ENCODE results near the gene MPRIP. TPM values are rescaled to one million over a fixed set of nuclear protein-coding genes. Genes with fewer than 3 reads are reported as not detected.

Gene MPRIP
- total RNA-seq, 1 experiment from 2014 or later = 140 TPM

DNA sequence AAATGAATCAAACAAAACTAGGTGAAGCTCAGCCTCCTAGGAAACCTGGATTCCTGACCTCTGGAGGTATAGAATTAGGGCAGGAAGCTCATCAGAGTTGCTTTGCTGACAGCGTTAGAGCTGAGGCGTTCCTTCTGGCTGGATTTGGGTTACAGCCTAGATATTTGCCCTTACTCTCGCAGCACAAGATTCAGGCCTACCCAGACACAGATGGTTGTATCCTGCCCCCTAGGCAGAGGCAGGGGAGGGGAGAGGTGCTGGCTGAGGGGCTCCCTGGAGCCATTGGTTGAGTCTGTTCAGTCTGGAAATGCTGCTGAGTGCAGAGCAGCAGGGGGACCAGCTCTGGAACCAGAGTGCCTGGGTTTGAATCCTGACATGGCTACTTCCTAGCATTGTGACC lies 78.4 kb downstream of the MPRIP start:
- H3K4me3 Mint-ChIP-seq = no peak overlapping the region
- CTCF ChIA-PET = interaction anchor here (0.6 to 4.5 kb wide), 6 partner anchors 12 to 205 kb away, joined by 3 to 34 read pairs (median 4); no protein-coding TSS in a partner anchor

DNA sequence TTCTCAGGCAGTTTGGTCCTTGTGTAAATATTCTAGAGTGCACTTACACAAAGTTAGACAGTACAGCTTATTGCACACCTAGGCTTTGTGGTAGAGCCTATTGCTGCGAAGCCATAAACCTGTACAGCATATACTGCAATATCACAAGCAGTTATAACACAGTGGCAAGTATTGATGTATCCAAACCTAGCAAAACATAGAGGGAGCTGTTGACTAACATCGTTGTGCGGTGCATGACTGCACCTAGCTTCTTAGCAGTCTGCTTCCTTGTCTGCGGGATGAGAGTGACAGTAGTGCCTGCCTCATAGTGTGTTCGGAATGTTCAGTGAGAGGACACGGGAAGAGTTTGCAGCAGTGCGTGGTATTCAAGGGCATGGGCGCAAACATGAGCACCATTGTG lies 78.9 kb downstream of the MPRIP start:
- Mint-ChIP-seq H3K27ac (no peak overlapping the region), H3K27me3 (ENCODE audit: low read depth) (no peaks in the 10 kb centered on the region), H3K4me1 (peaks cover 9% of the 10 kb centered on the region; the same call in 1 of the 2 replicates), H3K9me3 (no peaks in the 10 kb centered on the region), H3K36me3 (no peaks in the 10 kb centered on the region), H3K4me3 (no peak overlapping the region)
- ChIA-PET POLR2A (no interaction called here), CTCF (interaction anchor here (0.5 to 4.5 kb wide), 5 partner anchors 13 to 712 kb away, joined by 3 to 34 read pairs (median 5); no protein-coding TSS in a partner anchor)
- DNase-seq (ENCODE audit: low spot score) (no peak), ATAC-seq (no peak)
- TF ChIP-seq, protein P1, sequence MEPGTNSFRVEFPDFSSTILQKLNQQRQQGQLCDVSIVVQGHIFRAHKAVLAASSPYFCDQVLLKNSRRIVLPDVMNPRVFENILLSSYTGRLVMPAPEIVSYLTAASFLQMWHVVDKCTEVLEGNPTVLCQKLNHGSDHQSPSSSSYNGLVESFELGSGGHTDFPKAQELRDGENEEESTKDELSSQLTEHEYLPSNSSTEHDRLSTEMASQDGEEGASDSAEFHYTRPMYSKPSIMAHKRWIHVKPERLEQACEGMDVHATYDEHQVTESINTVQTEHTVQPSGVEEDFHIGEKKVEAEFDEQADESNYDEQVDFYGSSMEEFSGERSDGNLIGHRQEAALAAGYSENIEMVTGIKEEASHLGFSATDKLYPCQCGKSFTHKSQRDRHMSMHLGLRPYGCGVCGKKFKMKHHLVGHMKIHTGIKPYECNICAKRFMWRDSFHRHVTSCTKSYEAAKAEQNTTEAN (CRISPR knock-in tag; IDR thresholded peaks at IDR 0.05) = no peak
- no peak for TF ChIP-seq ZNF219 (CRISPR knock-in tag; IDR thresholded peaks at IDR 0.05; ENCODE audit: borderline replicate concordance)
- TF ChIP-seq, protein P2, sequence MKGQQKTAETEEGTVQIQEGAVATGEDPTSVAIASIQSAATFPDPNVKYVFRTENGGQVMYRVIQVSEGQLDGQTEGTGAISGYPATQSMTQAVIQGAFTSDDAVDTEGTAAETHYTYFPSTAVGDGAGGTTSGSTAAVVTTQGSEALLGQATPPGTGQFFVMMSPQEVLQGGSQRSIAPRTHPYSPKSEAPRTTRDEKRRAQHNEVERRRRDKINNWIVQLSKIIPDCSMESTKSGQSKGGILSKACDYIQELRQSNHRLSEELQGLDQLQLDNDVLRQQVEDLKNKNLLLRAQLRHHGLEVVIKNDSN (CRISPR knock-in tag; IDR thresholded peaks at IDR 0.05) = no peak
- TF ChIP-seq, protein P3, sequence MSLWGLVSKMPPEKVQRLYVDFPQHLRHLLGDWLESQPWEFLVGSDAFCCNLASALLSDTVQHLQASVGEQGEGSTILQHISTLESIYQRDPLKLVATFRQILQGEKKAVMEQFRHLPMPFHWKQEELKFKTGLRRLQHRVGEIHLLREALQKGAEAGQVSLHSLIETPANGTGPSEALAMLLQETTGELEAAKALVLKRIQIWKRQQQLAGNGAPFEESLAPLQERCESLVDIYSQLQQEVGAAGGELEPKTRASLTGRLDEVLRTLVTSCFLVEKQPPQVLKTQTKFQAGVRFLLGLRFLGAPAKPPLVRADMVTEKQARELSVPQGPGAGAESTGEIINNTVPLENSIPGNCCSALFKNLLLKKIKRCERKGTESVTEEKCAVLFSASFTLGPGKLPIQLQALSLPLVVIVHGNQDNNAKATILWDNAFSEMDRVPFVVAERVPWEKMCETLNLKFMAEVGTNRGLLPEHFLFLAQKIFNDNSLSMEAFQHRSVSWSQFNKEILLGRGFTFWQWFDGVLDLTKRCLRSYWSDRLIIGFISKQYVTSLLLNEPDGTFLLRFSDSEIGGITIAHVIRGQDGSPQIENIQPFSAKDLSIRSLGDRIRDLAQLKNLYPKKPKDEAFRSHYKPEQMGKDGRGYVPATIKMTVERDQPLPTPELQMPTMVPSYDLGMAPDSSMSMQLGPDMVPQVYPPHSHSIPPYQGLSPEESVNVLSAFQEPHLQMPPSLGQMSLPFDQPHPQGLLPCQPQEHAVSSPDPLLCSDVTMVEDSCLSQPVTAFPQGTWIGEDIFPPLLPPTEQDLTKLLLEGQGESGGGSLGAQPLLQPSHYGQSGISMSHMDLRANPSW (CRISPR knock-in tag; conservative IDR thresholded peaks at IDR 0.05; ENCODE audit: low read depth) = no peak
- TF ChIP-seq, protein P4, sequence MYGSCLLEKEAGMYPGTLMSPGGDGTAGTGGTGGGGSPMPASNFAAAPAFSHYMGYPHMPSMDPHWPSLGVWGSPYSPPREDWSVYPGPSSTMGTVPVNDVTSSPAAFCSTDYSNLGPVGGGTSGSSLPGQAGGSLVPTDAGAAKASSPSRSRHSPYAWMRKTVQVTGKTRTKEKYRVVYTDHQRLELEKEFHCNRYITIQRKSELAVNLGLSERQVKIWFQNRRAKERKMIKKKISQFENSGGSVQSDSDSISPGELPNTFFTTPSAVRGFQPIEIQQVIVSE (CRISPR knock-in tag; IDR thresholded peaks at IDR 0.05; ENCODE audit: borderline replicate concordance) = no peak
- TF ChIP-seq ZNF423 (CRISPR knock-in tag; IDR thresholded peaks at IDR 0.05) = no peak
- TF ChIP-seq, protein P5, sequence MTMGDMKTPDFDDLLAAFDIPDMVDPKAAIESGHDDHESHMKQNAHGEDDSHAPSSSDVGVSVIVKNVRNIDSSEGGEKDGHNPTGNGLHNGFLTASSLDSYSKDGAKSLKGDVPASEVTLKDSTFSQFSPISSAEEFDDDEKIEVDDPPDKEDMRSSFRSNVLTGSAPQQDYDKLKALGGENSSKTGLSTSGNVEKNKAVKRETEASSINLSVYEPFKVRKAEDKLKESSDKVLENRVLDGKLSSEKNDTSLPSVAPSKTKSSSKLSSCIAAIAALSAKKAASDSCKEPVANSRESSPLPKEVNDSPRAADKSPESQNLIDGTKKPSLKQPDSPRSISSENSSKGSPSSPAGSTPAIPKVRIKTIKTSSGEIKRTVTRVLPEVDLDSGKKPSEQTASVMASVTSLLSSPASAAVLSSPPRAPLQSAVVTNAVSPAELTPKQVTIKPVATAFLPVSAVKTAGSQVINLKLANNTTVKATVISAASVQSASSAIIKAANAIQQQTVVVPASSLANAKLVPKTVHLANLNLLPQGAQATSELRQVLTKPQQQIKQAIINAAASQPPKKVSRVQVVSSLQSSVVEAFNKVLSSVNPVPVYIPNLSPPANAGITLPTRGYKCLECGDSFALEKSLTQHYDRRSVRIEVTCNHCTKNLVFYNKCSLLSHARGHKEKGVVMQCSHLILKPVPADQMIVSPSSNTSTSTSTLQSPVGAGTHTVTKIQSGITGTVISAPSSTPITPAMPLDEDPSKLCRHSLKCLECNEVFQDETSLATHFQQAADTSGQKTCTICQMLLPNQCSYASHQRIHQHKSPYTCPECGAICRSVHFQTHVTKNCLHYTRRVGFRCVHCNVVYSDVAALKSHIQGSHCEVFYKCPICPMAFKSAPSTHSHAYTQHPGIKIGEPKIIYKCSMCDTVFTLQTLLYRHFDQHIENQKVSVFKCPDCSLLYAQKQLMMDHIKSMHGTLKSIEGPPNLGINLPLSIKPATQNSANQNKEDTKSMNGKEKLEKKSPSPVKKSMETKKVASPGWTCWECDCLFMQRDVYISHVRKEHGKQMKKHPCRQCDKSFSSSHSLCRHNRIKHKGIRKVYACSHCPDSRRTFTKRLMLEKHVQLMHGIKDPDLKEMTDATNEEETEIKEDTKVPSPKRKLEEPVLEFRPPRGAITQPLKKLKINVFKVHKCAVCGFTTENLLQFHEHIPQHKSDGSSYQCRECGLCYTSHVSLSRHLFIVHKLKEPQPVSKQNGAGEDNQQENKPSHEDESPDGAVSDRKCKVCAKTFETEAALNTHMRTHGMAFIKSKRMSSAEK (CRISPR knock-in tag; IDR thresholded peaks at IDR 0.05; ENCODE audit: borderline replicate concordance) = no peak
- TF ChIP-seq, protein P6, sequence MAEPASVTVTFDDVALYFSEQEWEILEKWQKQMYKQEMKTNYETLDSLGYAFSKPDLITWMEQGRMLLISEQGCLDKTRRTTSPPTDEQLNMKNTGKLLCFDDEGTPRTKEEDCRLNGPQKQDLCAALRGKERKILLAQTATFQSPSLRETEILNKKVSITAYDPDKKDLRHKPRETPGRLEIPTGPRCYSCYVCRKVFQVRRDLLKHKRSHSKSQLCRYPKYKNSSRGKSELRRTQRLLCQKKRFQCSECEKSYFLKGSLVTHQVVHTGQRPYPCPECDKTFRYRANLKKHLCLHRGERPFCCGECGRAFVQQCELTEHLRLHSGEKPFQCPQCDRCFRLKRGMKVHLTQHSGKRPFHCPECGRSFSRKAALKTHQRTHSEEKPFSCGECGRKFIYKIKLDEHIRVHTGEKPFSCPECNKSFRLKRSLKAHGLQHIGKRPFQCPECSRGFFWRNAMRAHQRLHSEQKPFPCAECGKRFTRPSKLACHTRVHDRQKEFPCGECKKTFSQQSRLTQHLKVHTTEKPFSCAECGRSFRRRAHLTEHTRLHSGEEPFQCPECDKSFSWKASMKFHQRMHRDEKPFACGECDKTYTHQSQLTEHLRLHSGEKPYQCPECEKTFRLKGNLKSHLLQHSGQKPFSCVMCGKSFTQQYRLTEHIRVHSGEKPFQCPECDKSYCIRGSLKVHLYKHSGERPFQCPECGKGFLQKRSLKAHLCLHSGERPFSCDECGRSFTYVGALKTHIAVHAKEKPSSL (CRISPR knock-in tag; conservative IDR thresholded peaks at IDR 0.05) = no peak

More for the DNA sequence above, 78.4 kb downstream of the MPRIP start:
- POLR2A ChIA-PET = no interaction called here
- Mint-ChIP-seq H3K4me1 (peaks cover 9% of the 10 kb centered on the region; the same call in 1 of the 2 replicates), H3K27ac (no peak overlapping the region), H3K27me3 (ENCODE audit: low read depth) (no peaks in the 10 kb centered on the region), H3K36me3 (no peaks in the 10 kb centered on the region), H3K9me3 (no peaks in the 10 kb centered on the region)
- ATAC-seq = peak; percentile 64
- DNase-seq (ENCODE audit: low spot score) = no peak
- TF ChIP-seq ZNF416 (CRISPR knock-in tag; IDR thresholded peaks at IDR 0.05) = no peak
- no peak for TF ChIP-seq GABPB1 (CRISPR knock-in tag; IDR thresholded peaks at IDR 0.05)
- TF ChIP-seq, protein P7, sequence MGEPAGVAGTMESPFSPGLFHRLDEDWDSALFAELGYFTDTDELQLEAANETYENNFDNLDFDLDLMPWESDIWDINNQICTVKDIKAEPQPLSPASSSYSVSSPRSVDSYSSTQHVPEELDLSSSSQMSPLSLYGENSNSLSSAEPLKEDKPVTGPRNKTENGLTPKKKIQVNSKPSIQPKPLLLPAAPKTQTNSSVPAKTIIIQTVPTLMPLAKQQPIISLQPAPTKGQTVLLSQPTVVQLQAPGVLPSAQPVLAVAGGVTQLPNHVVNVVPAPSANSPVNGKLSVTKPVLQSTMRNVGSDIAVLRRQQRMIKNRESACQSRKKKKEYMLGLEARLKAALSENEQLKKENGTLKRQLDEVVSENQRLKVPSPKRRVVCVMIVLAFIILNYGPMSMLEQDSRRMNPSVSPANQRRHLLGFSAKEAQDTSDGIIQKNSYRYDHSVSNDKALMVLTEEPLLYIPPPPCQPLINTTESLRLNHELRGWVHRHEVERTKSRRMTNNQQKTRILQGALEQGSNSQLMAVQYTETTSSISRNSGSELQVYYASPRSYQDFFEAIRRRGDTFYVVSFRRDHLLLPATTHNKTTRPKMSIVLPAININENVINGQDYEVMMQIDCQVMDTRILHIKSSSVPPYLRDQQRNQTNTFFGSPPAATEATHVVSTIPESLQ (CRISPR knock-in tag; IDR thresholded peaks at IDR 0.05) = no peak
- TF ChIP-seq MYBL2 (CRISPR knock-in tag; IDR thresholded peaks at IDR 0.05) = no peak
- TF ChIP-seq FOXP1 (CRISPR knock-in tag; IDR thresholded peaks at IDR 0.05; ENCODE audit: borderline replicate concordance) = no peak
- TF ChIP-seq, protein P8, sequence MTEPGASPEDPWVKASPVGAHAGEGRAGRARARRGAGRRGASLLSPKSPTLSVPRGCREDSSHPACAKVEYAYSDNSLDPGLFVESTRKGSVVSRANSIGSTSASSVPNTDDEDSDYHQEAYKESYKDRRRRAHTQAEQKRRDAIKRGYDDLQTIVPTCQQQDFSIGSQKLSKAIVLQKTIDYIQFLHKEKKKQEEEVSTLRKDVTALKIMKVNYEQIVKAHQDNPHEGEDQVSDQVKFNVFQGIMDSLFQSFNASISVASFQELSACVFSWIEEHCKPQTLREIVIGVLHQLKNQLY (CRISPR knock-in tag; IDR thresholded peaks at IDR 0.05) = no peak
- TF ChIP-seq GTF2I (CRISPR knock-in tag; conservative IDR thresholded peaks at IDR 0.05) = no peak
- TF ChIP-seq, protein P9, sequence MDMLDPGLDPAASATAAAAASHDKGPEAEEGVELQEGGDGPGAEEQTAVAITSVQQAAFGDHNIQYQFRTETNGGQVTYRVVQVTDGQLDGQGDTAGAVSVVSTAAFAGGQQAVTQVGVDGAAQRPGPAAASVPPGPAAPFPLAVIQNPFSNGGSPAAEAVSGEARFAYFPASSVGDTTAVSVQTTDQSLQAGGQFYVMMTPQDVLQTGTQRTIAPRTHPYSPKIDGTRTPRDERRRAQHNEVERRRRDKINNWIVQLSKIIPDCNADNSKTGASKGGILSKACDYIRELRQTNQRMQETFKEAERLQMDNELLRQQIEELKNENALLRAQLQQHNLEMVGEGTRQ (CRISPR knock-in tag; IDR thresholded peaks at IDR 0.05) = no peak
- TF ChIP-seq, protein P10, sequence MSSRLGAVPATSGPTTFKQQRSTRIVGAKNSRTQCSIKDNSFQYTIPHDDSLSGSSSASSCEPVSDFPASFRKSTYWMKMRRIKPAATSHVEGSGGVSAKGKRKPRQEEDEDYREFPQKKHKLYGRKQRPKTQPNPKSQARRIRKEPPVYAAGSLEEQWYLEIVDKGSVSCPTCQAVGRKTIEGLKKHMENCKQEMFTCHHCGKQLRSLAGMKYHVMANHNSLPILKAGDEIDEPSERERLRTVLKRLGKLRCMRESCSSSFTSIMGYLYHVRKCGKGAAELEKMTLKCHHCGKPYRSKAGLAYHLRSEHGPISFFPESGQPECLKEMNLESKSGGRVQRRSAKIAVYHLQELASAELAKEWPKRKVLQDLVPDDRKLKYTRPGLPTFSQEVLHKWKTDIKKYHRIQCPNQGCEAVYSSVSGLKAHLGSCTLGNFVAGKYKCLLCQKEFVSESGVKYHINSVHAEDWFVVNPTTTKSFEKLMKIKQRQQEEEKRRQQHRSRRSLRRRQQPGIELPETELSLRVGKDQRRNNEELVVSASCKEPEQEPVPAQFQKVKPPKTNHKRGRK (CRISPR knock-in tag; IDR thresholded peaks at IDR 0.05; ENCODE audit: borderline replicate concordance) = no peak
